Stimulated activated CD8-positive, alpha-beta memory T cell treated with anti-CD3 and anti-CD28 coated beads, Interleukin-4, amount 100 ng/mL, for 1 hour (primary cell): ENCODE results near the gene DENND1C.
"Not testable (repeated sequence)": the region's sequence is repeated elsewhere in the genome, so short reads cannot be mapped to it uniquely, and the experiment has no call there.

Experiments used
- DNase-seq, 2 donors: peaks; one replicate each; pipeline ENCODE4 v3.0.0-alpha.2; 2020; ENCODE audit warnings: low read depth in 2 of 2, low spot score in 1 of 2

The DENND1C gene

GRCh38 chr19:6457958-6458694 is 23.5 kb downstream of the DENND1C start:
- no peak for DNase-seq

GRCh38 chr19:6455924-6456323 is 25.7 kb downstream of the DENND1C start:
- no peak for DNase-seq

GRCh38 chr19:6453951-6454565 is 27.5 kb downstream of the DENND1C start:
- no peak for DNase-seq

GRCh38 chr19:6452899-6453298 is 28.7 kb downstream of the DENND1C start:
- DNase-seq = no peak

- no peak for DNase-seq
Measured at GRCh38 chr19:6452223-6452614, 29.4 kb downstream of the DENND1C start.

GRCh38 chr19:6451583-6452222 is 29.9 kb downstream of the DENND1C start:
- no peak for DNase-seq

GRCh38 chr19:6450166-6450565 is 31.4 kb downstream of the DENND1C start:
- no peak for DNase-seq

- no peak for DNase-seq
Measured at GRCh38 chr19:6448045-6448444, 33.5 kb downstream of the DENND1C start.

- no peak for DNase-seq
Measured at GRCh38 chr19:6446452-6446851, 35.1 kb downstream of the DENND1C start.

- DNase-seq = no peak
Measured at GRCh38 chr19:6443986-6444385, 37.6 kb downstream of the DENND1C start.

- no peak for DNase-seq
Measured at GRCh38 chr19:6442087-6442688, 39.4 kb downstream of the DENND1C start.

- no peak for DNase-seq
Measured at GRCh38 chr19:6440905-6441304, 40.7 kb downstream of the DENND1C start.

- no peak for DNase-seq
Measured at GRCh38 chr19:6439743-6440142, 41.8 kb downstream of the DENND1C start.

- DNase-seq = no peak
Measured at GRCh38 chr19:6433663-6434062, 47.9 kb downstream of the DENND1C start, which contains the start of gene SLC25A41. SLC25A41 (minus strand) TSS chr19:6433763; CDS start chr19:6433693, 70 bp downstream.

- no peak for DNase-seq
Measured at GRCh38 chr19:6433165-6433564, 48.4 kb downstream of the DENND1C start.

GRCh38 chr19:6431891-6432290 is 49.7 kb downstream of the DENND1C start:
- no peak for DNase-seq

GRCh38 chr19:6429419-6430221 is 52.0 kb downstream of the DENND1C start:
- no peak for DNase-seq

- not testable (repeated sequence) for DNase-seq
Measured at GRCh38 chr19:6428692-6429418, 52.7 kb downstream of the DENND1C start.

GRCh38 chr19:6427131-6427530 is 54.5 kb downstream of the DENND1C start:
- no peak for DNase-seq
